CD4-positive, alpha-beta T cell (primary cell): Measurements from ENCODE around the gene SLF1. TPM values are rescaled to one million over a fixed set of nuclear protein-coding genes. Genes with fewer than 3 reads are reported as not detected.

Experiments used
- ATAC-seq: fragments of 200-7000 bp; cut with Tn5 transposase; one replicate; pipeline ENCODE4 v1.10.0; 2022; ENCODE audit warnings: mild to moderate bottlenecking; ENCODE audit not compliant: poor library complexity
- CTCF ChIA-PET: fragments of 350-600 bp; sonication (Branson Sonifier 250); formaldehyde crosslinking; loops from one replicate; lab custom pipeline; 2021; ENCODE audit warnings: antibody characterized with exemption, inconsistent platforms; lab: Charles Lee
- POLR2A ChIA-PET: fragments of 350-600 bp; sonication (Branson Sonifier 250); formaldehyde crosslinking; loops from one replicate; lab custom pipeline; 2021; ENCODE audit warnings: antibody characterized with exemption, inconsistent platforms; lab: Charles Lee
- DNase-seq, 14 experiments: peaks; one replicate each; pipeline ENCODE4 v3.0.0-alpha.2; 2013 to 2020; ENCODE audit warnings: mixed read lengths in 2 of 14
- H3K27ac ChIP-seq, 2 donors: one replicate each; pipeline versions ENCODE4 v1.5.1 to v1.7.0; 2013; ENCODE audit warnings: low read length in 2 of 2, low read depth in 1 of 2, mild to moderate bottlenecking in 1 of 2
- H3K27me3 ChIP-seq, 2 experiments: 1 replicate in 1 of 2; 2 replicates in 1 of 2; pipeline versions ENCODE4 v1.6.1 to v1.7.0; 2013; ENCODE audit warnings: low read length in 2 of 2, control low read depth in 1 of 2, mild to moderate bottlenecking in 1 of 2, moderate library complexity in 1 of 2; ENCODE audit not compliant: insufficient read depth in 2 of 2, control insufficient read depth in 1 of 2
- H3K36me3 ChIP-seq: one replicate; pipeline ENCODE4 v1.6.1; 2013; ENCODE audit warnings: low read length, control low read depth; ENCODE audit not compliant: insufficient read depth
- H3K4me1 ChIP-seq: one replicate; pipeline ENCODE4 v1.6.1; 2013; ENCODE audit warnings: low read length, control low read depth; ENCODE audit not compliant: insufficient read depth
- H3K4me3 ChIP-seq: one replicate; pipeline ENCODE4 v1.5.1; 2013; ENCODE audit warnings: mild to moderate bottlenecking, low read length, moderate library complexity
- H3K9me3 ChIP-seq, 2 experiments: 1 replicate in 1 of 2; 2 replicates in 1 of 2; pipeline versions ENCODE4 v1.6.1 to v1.7.0; 2013; ENCODE audit warnings: low read length in 2 of 2, mild to moderate bottlenecking in 2 of 2, control low read depth in 1 of 2, moderate library complexity in 1 of 2; ENCODE audit not compliant: control insufficient read depth in 1 of 2, insufficient read depth in 1 of 2
- H3K27ac Mint-ChIP-seq: one replicate; pipeline ENCODE4 v1.8.0; 2020; ENCODE audit warnings: mixed read lengths
- H3K27me3 Mint-ChIP-seq: one replicate; pipeline ENCODE4 v1.8.0; 2021; ENCODE audit warnings: mixed read lengths
- H3K36me3 Mint-ChIP-seq: one replicate; pipeline ENCODE4 v1.8.0; 2021; ENCODE audit warnings: low read depth, mixed read lengths
- H3K4me1 Mint-ChIP-seq: one replicate; pipeline ENCODE4 v1.8.0; 2021; ENCODE audit warnings: low read depth, mixed read lengths
- H3K4me3 Mint-ChIP-seq: one replicate; pipeline ENCODE4 v1.8.0; 2020; ENCODE audit warnings: mild to moderate bottlenecking, mixed read lengths
- H3K9me3 Mint-ChIP-seq: one replicate; pipeline ENCODE4 v1.8.0; 2020; ENCODE audit warnings: mixed read lengths
- intact Hi-C, 2 experiments: fragments of 100-400 bp; cut with DNase I in 1 of 2; cut with micrococcal nuclease in 1 of 2; formaldehyde crosslinking; loops; one replicate each; pipeline versions ENCODE4 v1.15.1 to v1.9.0; 2023 to 2025; cut with DNase I, micrococcal nuclease
- total RNA-seq, 174 experiments: library from RNA in 2 of 174; stranded (reverse) in 2 of 174; gene quantifications; one replicate each; pipeline ENCODE4 v1.2.3 and lab custom pipeline; 2021 to 2026
- TF ChIP-seq, protein P1 (sequence below): fragments of 200-600 bp; IDR thresholded peaks from one replicate; pipeline ENCODE4 v1.8.0; 2022; ENCODE audit warnings: antibody characterized with exemption, mild to moderate bottlenecking

SLF1 gene
- total RNA-seq, 2 experiments from 2014 or later: 7.7 to 7.9 TPM

DNA sequence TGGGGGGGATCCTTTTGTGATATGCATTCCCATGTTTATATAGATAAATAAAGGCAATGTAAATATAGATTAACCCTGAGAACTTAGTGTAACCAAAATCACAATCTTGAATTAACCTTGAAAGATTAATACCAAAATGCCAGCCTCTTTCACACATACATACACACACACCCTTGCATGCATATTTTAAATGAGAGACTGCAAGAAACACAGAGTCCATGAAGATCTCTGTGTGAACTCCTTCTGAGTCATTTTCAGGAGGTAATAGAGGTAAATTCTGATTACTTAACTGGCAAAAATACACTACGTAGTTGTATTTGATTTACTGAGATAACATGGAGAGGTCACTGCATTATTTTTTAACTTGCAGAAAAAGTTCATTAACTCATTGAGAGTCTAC is 118.0 kb downstream of the SLF1 start:
- Histone ChIP-seq H3K36me3 (no peaks in the 10 kb centered on the region), H3K27ac (no peak overlapping the region), H3K4me3 (no peak overlapping the region), H3K4me1 (peaks cover 4% of the 10 kb centered on the region), H3K9me3 (no peaks in the 10 kb centered on the region), H3K27me3 (no peaks in the 10 kb centered on the region)
- CTCF ChIA-PET: interaction anchor here (2.1 kb wide), 1 partner anchor 10 kb away, joined by 8 read pairs; no protein-coding TSS in a partner anchor
- no peaks in the 10 kb centered on the region for H3K9me3 Mint-ChIP-seq
- no peaks in the 10 kb centered on the region for H3K4me1 Mint-ChIP-seq
- POLR2A ChIA-PET: no interaction called here
- DNase-seq (no peak), ATAC-seq (no peak)
- no peak overlapping the region for H3K27ac Mint-ChIP-seq
- intact Hi-C loops: loop anchor here in 1 of 2 experiments (2.0 to 5.0 kb wide), 2 partner anchors 210 to 1154 kb away; partner anchors contain the start of genes NR2F1 and NR2F1-AS1
- H3K4me3 Mint-ChIP-seq: no peak overlapping the region
- TF ChIP-seq, protein P1, sequence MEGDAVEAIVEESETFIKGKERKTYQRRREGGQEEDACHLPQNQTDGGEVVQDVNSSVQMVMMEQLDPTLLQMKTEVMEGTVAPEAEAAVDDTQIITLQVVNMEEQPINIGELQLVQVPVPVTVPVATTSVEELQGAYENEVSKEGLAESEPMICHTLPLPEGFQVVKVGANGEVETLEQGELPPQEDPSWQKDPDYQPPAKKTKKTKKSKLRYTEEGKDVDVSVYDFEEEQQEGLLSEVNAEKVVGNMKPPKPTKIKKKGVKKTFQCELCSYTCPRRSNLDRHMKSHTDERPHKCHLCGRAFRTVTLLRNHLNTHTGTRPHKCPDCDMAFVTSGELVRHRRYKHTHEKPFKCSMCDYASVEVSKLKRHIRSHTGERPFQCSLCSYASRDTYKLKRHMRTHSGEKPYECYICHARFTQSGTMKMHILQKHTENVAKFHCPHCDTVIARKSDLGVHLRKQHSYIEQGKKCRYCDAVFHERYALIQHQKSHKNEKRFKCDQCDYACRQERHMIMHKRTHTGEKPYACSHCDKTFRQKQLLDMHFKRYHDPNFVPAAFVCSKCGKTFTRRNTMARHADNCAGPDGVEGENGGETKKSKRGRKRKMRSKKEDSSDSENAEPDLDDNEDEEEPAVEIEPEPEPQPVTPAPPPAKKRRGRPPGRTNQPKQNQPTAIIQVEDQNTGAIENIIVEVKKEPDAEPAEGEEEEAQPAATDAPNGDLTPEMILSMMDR: no peak
- H3K27me3 Mint-ChIP-seq: no peaks in the 10 kb centered on the region
- H3K36me3 Mint-ChIP-seq: no peaks in the 10 kb centered on the region

GRCh38 chr5:94740286-94740685 is 121.8 kb downstream of the SLF1 start:
- H3K4me1 ChIP-seq: peaks cover 4% of the 10 kb centered on the region
- DNase-seq (no peak), ATAC-seq (no peak)
- H3K27ac ChIP-seq: no peak overlapping the region
- Mint-ChIP-seq H3K9me3 (no peaks in the 10 kb centered on the region), H3K36me3 (no peaks in the 10 kb centered on the region), H3K4me3 (no peak overlapping the region), H3K27ac (no peak overlapping the region), H3K4me1 (no peaks in the 10 kb centered on the region), H3K27me3 (peaks cover 4% of the 10 kb centered on the region)
- TF ChIP-seq, protein P1: no peak
- CTCF ChIA-PET: no interaction called here
- H3K4me3 ChIP-seq: no peak overlapping the region
- POLR2A ChIA-PET: no interaction called here
- intact Hi-C loops: no loop called here
- H3K36me3 ChIP-seq: no peaks in the 10 kb centered on the region
- H3K27me3 ChIP-seq: no peaks in the 10 kb centered on the region
- no peaks in the 10 kb centered on the region for H3K9me3 ChIP-seq

- POLR2A ChIA-PET: no interaction called here
- H3K4me1 Mint-ChIP-seq: no peaks in the 10 kb centered on the region
- no peak overlapping the region for H3K4me3 ChIP-seq
Observed at GRCh38 chr5:94742852-94743251, 124.4 kb downstream of the SLF1 start.

More at GRCh38 chr5:94742852-94743251, 124.4 kb downstream of the SLF1 start:
- Mint-ChIP-seq H3K4me3 (no peak overlapping the region), H3K9me3 (no peaks in the 10 kb centered on the region), H3K36me3 (no peaks in the 10 kb centered on the region), H3K27ac (no peak overlapping the region), H3K27me3 (peaks cover 4% of the 10 kb centered on the region)
- Histone ChIP-seq H3K4me1 (peaks cover under 1% of the 10 kb centered on the region), H3K36me3 (no peaks in the 10 kb centered on the region), H3K9me3 (no peaks in the 10 kb centered on the region), H3K27ac (no peak overlapping the region), H3K27me3 (no peaks in the 10 kb centered on the region)
- TF ChIP-seq, protein P1: no peak
- ATAC-seq (no peak), DNase-seq (no peak)
- intact Hi-C loops: no loop called here
- CTCF ChIA-PET: no interaction called here
